Prostate gland (tissue), 1 donor: Measurements from ENCODE around the gene MTRFR.
"Not testable (repeated sequence)": the region's sequence is repeated elsewhere in the genome, so short reads cannot be mapped to it uniquely, and the experiment has no call there.

Source experiments
- POLR2A ChIP-seq: fragments of 450-650 bp; IDR thresholded peaks from one replicate; pipeline ENCODE4 v1.6.1; 2016; ENCODE audit warnings: antibody characterized with exemption, mild to moderate bottlenecking
- POLR2AphosphoS5 ChIP-seq: sonication (generic); formaldehyde crosslinking; IDR thresholded peaks from one replicate; pipeline ENCODE4 v1.6.1; 2017; ENCODE audit warnings: antibody characterized with exemption

- not testable (repeated sequence) for TF ChIP-seq POLR2AphosphoS5, POLR2A
Observed at GRCh38 chr12:123206794-123207193, 26.4 kb upstream of the MTRFR start.
